Stimulated activated CD8-positive, alpha-beta memory T cell treated with anti-CD3 and anti-CD28 coated beads, Interleukin-7, amount 100 ng/mL, for 1 hour (primary cell): ENCODE data around the gene ACSF3.
A peak's percentile ranks its signal among the peaks of the same experiment; 100 is the strongest.

ENCODE experiments used
- DNase-seq, 2 donors: peaks; one replicate each; pipeline ENCODE4 v3.0.0-alpha.2; 2020; ENCODE audit warnings: low read depth in 2 of 2

Gene ACSF3

GRCh38 chr16:89190150-89190958 lies 96.7 kb downstream of the ACSF3 start:
- no peak for DNase-seq

- DNase-seq, result no peak
These were observed 97.6 kb downstream of the ACSF3 start for GRCh38 chr16:89191033-89191900.

DNA sequence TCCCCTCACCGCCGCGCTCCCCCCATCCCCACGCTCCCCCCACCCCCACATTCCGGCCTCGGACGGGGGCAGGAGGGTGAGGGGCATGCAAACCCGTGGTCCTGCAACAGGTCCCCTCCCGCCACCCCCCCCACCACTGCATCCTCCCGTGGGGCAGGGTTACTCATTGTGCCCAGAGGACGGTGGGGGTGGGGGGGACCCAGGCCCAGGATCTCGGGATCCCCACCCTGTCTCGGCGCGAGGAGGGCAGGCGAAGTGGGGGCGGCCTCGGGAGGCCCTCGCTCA lies 98.2 kb downstream of the ACSF3 start:
- no peak for DNase-seq

- peak; percentile 44 to 48 for DNase-seq
These were observed 98.7 kb downstream of the ACSF3 start for GRCh38 chr16:89192186-89192955.

- no peak for DNase-seq
These were observed 99.4 kb downstream of the ACSF3 start for GRCh38 chr16:89192956-89193575.

GRCh38 chr16:89193576-89194293 lies 100.1 kb downstream of the ACSF3 start:
- DNase-seq, result no peak

- DNase-seq, result no peak
These were observed 101.0 kb downstream of the ACSF3 start for GRCh38 chr16:89194340-89195311.

DNA sequence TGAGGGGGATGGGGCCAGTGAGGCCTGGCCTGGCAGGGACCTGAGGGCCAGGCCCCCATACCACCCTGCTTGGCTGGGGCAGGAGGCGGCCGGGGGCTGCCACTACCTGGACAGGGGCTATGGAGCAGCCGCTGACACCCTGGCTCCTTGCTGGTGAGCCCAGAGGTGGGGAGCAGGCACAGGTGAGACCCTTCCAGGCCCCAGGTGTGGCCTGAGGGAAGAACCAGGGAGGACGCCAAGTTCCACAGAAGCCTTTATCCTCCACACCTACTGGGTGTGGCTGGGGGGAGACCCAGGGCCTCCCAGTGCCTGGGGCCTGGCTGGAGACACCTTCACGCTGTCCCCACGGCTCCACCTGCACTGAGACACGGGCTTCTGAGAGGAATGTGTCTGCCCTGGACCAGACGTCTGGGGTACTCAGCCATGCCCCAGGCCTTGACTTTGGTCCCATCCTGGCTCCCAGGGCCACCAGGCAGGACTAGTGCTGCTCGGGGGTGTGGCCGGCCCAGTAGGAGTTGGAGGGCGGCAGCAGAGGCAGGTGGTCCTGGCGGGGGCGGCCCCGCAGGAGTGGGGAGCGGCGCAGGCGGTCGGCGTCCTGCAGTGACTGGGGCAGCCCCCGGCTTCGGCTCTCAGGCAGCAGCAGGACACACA lies 102.0 kb downstream of the ACSF3 start:
- DNase-seq, result no peak

- no peak for DNase-seq
These were observed 103.5 kb downstream of the ACSF3 start for GRCh38 chr16:89197033-89197632.

DNA sequence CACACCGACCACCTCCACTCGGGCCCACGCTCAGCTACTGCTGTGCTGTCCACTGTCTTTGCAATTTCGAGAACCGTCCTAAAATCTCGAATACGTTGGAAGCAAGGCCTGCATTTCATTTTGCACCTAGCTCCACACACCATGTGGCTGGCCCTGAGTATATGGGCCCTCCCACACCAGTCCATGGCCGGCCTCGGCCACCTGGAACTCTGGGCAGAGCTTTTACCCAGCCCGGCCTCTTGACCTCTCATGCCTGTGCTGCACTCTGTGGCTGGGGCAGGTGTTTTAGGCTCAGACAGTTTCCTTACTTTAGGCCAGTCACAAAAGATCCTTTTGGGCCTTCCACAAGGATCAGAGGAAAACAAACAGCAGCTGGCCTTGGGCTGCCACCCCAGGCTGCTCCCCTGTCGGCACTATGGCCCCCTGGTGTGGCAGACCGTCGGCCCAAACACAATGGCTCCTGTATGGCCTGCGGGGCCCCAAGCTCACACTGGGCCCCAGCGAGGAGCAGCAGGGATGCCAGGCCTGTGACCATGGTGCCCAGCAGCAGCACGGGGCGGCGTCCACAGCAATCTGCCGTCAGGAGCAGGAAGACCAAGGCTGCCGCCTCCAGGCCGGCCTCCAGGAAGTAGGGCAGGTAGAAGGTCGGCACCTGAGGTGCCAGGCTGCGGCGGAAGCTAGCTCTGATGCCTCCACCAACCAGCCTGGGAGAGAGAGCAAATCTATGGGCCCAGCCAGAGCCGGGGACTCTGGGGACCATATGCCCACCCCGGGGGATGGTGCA lies 104.2 kb downstream of the ACSF3 start:
- no peak for DNase-seq

- no peak for DNase-seq
These were observed 105.0 kb downstream of the ACSF3 start for GRCh38 chr16:89198417-89199240.

DNA sequence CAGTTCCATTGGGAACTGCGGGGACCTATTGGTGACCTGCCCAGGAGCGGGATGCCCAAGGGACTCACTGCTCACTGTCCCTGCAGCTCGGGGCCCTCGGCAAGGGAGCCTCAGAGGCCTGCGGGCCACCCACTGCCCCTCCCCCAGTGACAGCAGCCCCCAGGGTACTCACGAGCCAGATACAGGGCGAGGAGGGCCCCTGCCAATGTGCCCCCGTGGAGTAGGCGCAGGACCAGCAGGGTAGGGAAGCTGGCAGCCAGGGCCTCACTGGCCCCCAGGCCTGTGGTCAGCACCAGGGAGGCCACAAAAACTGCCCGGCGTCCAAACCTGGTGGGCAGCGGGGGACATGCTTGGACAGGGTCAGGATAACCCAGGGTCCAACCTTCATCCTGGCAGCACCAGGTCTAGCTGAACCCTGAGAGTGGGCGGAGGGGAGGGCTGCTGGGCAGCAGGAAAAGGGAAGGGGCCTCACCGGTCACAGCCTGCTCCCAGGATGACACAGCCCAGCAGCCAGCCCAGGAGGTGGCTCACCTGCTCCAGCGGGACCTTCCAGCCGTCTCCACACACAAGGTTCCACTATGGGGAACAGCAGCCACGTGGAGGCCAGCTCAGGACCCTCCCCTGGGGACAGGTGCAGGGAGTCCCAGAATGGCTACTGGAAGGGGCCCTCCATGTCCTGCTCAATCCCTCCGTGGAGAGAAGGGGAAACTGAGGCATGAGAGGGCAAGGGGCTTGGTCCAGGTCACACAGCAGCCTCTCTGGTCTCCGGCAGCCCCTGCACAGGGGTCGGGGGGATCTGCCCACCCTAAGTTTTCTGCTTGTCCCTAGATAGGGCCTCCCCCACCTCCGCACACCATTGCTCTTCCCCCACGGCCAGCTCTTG lies 105.8 kb downstream of the ACSF3 start:
- DNase-seq, result no peak

- no peak for DNase-seq
These were observed 106.6 kb downstream of the ACSF3 start, which contains the start of gene SLC22A31 for GRCh38 chr16:89200124-89200849. Gene SLC22A31 (minus strand): TSS chr16:89200537. CDS start chr16:89200501, 36 bp downstream.

GRCh38 chr16:89200850-89201411 lies 107.3 kb downstream of the ACSF3 start:
- no peak for DNase-seq
